ENCODE results near the gene NFATC2. TPM values are rescaled to one million over a fixed set of nuclear protein-coding genes. Genes with fewer than 3 reads are reported as not detected.

The NFATC2 gene
- total RNA-seq, 3 donors from 2014 or later: 6.2 to 7.3 (median 7.2) TPM

DNA sequence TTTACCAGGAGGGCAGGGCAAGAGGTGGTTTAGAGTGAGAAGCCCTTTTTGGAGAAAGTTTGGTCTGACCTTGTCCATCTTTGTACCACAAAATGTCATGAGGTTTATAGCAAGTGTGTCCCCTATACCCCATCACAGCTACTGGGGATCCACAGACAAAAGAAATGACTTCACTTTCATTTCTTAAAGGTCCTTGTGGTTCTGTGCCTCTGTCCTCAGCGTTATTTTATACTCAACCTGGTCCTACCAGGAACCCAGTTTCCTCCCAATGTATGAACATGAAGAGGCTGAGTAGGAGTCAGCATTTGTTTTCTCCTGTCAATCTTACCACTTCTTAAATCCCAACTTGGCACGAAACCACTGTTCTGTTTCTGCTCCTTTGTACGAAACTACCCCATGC, 157.6 kb downstream of the NFATC2 start:
- TF ChIP-seq, protein P1, sequence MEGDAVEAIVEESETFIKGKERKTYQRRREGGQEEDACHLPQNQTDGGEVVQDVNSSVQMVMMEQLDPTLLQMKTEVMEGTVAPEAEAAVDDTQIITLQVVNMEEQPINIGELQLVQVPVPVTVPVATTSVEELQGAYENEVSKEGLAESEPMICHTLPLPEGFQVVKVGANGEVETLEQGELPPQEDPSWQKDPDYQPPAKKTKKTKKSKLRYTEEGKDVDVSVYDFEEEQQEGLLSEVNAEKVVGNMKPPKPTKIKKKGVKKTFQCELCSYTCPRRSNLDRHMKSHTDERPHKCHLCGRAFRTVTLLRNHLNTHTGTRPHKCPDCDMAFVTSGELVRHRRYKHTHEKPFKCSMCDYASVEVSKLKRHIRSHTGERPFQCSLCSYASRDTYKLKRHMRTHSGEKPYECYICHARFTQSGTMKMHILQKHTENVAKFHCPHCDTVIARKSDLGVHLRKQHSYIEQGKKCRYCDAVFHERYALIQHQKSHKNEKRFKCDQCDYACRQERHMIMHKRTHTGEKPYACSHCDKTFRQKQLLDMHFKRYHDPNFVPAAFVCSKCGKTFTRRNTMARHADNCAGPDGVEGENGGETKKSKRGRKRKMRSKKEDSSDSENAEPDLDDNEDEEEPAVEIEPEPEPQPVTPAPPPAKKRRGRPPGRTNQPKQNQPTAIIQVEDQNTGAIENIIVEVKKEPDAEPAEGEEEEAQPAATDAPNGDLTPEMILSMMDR (IDR thresholded peaks at IDR 0.05): no peak
- intact Hi-C loops (cut with DNase I, micrococcal nuclease): loop anchor here in 1 of 2 donors (5.0 kb wide), 1 partner anchor 207 kb away; no protein-coding TSS in a partner anchor
- no peak for DNase-seq
- Histone ChIP-seq H3K4me1 (ENCODE audit: low read depth) (peaks cover 2% of the 10 kb centered on the region), H3K4me3 (no peak overlapping the region), H3K9me3 (no peaks in the 10 kb centered on the region), H3K36me3 (ENCODE audit: low read depth) (no peaks in the 10 kb centered on the region)
- ATAC-seq: no peak

DNA sequence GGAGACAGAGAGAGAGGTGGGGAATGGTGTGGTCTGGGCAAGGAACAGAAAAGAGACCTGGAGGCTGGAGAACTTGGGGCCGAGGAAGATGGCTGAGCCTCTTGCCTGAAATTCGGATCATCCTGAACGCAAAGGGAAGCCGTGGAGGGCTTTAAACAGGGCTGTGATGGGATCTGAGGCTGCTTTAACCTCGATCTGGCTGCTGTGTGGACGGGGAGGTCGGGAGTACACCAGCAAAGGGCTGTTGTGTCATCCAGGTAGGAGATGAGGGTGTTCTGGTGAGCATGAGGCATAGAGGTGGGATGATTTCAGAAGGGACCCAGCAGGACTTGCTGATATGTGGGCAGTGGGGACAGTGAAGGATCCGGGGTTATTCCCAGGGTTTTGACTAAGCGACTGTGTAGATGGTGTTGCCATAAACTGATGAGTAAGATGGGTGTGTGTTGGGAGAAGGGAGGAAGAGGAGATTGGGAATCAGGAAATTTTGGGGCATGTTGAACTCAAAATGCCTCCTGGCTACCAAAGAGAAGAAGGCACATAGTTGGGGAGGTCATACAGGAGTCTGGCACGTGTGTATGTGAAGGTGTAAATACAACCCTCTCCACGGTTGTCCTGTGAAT, 158.5 kb downstream of the NFATC2 start:
- ATAC-seq (no peak), DNase-seq (no peak)
- peaks cover 2% of the 10 kb centered on the region for H3K4me1 ChIP-seq (ENCODE audit: low read depth)

DNA sequence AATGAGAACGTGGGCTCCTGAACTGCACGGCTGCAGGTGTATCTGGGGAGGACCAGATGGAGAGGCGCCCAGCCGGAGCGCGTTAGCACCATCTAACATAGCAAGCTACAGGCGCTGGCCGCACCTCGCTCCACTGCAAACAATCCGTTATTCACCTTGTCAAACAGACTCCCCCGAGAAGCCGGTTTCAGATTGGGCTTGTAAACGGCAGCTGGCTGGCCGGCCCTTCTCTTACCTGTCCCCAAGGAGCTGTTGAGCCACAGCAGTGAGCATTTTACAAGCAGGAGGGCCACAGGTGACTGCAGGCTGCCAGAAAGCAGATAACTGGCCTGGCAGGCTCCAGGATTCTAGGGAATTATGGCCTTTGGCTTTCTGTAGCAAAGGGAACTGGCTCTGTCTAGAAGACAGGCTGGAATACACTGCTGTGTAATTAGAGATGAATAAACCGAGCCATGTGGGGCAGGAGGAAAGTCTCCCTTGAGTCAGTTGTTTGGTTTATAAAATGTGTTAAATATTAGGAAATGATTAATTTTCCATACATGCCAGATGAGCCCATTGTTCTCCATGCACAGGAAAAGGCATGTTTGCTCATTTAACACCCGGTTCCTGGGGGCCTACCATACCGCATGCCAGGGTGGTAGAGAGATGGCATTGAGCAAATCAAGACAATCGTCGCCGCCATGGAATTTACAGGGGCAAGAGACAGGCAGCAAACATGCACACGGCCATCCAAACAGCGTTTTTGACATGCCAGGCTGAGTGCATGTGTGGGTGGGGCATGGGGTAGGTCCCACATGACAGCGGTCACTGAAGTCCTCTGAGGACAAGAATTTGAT, 159.3 kb downstream of the NFATC2 start:
- TF ChIP-seq, protein P1 (IDR thresholded peaks at IDR 0.05): no peak
- H3K36me3 ChIP-seq (ENCODE audit: low read depth): no peaks in the 10 kb centered on the region
- H3K9me3 ChIP-seq: no peaks in the 10 kb centered on the region
- peak; percentile 87 for ATAC-seq
- intact Hi-C loops (cut with DNase I, micrococcal nuclease): loop anchor here in 1 of 2 donors (5.0 kb wide), 1 partner anchor 209 kb away; no protein-coding TSS in a partner anchor
- peaks cover 2% of the 10 kb centered on the region for H3K4me1 ChIP-seq (ENCODE audit: low read depth)
- peak; percentile 57 to 75 (median 68) for DNase-seq
- H3K4me3 ChIP-seq: no peak overlapping the region

More for the DNA sequence above, 158.5 kb downstream of the NFATC2 start:
- TF ChIP-seq, protein P1 (IDR thresholded peaks at IDR 0.05): no peak
- intact Hi-C loops (cut with DNase I, micrococcal nuclease): loop anchor here in 1 of 2 donors (5.0 kb wide), 1 partner anchor 208 kb away; no protein-coding TSS in a partner anchor
- Histone ChIP-seq H3K9me3 (no peaks in the 10 kb centered on the region), H3K36me3 (ENCODE audit: low read depth) (no peaks in the 10 kb centered on the region), H3K4me3 (no peak overlapping the region)

DNA sequence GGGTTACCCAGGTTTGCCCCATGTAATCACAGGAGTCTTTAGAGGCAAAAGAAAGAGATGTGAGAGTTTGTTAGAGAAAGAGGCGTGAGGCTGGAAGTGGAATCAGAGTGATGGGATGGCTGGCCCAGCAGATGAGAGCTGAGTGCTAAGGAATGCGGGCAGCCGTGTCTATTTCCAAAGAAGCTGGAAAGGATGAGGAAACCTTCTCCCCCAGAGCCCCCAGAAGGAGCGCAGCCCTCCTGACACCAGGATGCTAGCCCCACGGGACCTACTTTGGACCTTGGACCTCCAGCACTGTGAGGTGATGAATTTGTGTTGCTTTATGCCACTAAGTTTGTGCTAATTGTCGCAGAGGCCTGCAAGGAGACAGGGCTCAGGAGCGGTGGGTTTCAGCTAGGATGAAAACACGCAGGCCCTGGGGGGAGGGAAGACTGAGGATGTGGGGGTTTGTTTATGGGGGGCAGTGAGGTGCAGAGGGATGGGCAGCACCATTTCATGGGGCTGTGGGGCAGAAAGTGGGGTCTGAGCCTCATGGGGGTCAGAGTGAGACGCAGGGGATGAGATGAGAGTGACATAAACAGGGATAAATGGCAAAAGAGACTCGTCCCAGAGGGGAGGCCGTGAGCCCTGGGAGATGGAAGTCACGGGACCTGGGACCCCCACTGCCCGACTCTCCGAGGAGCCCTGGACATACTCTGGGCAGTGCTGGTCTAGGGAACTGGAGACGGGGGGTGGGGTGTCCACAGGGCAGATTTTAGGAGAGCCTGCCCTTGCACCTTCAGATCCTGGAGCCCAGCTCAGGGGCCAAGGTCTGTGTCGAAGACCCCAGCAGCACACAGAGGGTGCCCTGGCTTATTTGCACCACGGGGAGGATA, 160.2 kb downstream of the NFATC2 start:
- DNase-seq: no peak

More for the DNA sequence above, 160.2 kb downstream of the NFATC2 start:
- no peaks in the 10 kb centered on the region for H3K36me3 ChIP-seq (ENCODE audit: low read depth)
- TF ChIP-seq, protein P1 (IDR thresholded peaks at IDR 0.05): no peak
- intact Hi-C loops (cut with DNase I, micrococcal nuclease): loop anchor here in 1 of 2 donors (5.0 kb wide), 1 partner anchor 210 kb away; no protein-coding TSS in a partner anchor
- H3K4me3 ChIP-seq: no peak overlapping the region
- no peaks in the 10 kb centered on the region for H3K9me3 ChIP-seq
- H3K4me1 ChIP-seq (ENCODE audit: low read depth): peaks cover 2% of the 10 kb centered on the region
- no peak for ATAC-seq

Measured in mucosa of descending colon (tissue), 3 donors.